Panc1 (cell line): ENCODE measurements around the gene KPNA4. TPM values are rescaled to one million over a fixed set of nuclear protein-coding genes. Genes with fewer than 3 reads are reported as not detected.

Experiments used
- ATAC-seq: fragments of 200-7000 bp; cut with Tn5 transposase; 2 replicates; pipeline ENCODE4 v1.9.1; 2020; ENCODE audit warnings: mild to moderate bottlenecking, moderate library complexity
- BruUV-seq: library from RNA; stranded (reverse); fragments of 400-500 nt; replicated peaks from 2 replicates; lab custom pipeline; 2021; lab: Mats Ljungman, UMichigan
- CTCF ChIA-PET: fragments of 300-600 bp; sonication (Branson Sonifier 250); formaldehyde crosslinking; loops from one replicate; lab custom pipeline; 2022; ENCODE audit warnings: antibody characterized with exemption; lab: Charles Lee
- POLR2A ChIA-PET: fragments of 300-600 bp; sonication (Branson Sonifier 250); formaldehyde crosslinking; loops from one replicate; lab custom pipeline; 2022; ENCODE audit warnings: antibody characterized with exemption; lab: Charles Lee
- DNase-seq: peaks from one replicate; pipeline ENCODE4 v3.0.0-alpha.2; 2010; ENCODE audit warnings: low read depth, low spot score
- H3K27ac ChIP-seq: 2 replicates; pipeline ENCODE4 v1.5.1; 2011; ENCODE audit warnings: mild to moderate bottlenecking, low read length, inconsistent platforms
- H3K27me3 ChIP-seq: fragments of 200-500 bp; sonication (Bioruptor generic); 2 replicates; pipeline ENCODE4 v1.6.0; 2014; ENCODE audit warnings: low read length, inconsistent platforms; ENCODE audit not compliant: control insufficient read depth, insufficient read depth
- H3K36me3 ChIP-seq: fragments of 200-500 bp; sonication (Bioruptor generic); 2 replicates; pipeline ENCODE4 v1.5.1; 2014; ENCODE audit warnings: inconsistent platforms, mild to moderate bottlenecking, low read length, moderate library complexity; ENCODE audit not compliant: control insufficient read depth, insufficient read depth
- H3K4me1 ChIP-seq: 2 replicates; pipeline ENCODE4 v1.5.1; 2011; ENCODE audit warnings: inconsistent platforms, mild to moderate bottlenecking, low read length, moderate library complexity; ENCODE audit not compliant: control insufficient read depth, insufficient read depth
- H3K4me3 ChIP-seq, 2 experiments: 2 replicates each; pipeline ENCODE4 v1.5.1; 2011 to 2012; ENCODE audit warnings: low read depth in 2 of 2, low read length in 2 of 2, mild to moderate bottlenecking in 2 of 2, inconsistent platforms in 1 of 2, moderate library complexity in 1 of 2
- H3K9me3 ChIP-seq: fragments of 200-500 bp; sonication (Bioruptor generic); 2 replicates; pipeline ENCODE4 v1.5.1; 2014; ENCODE audit warnings: low read depth, mild to moderate bottlenecking, inconsistent platforms, low read length, moderate library complexity; ENCODE audit not compliant: control insufficient read depth, insufficient read depth
- POLR2AphosphoS5 ChIP-seq: IDR thresholded peaks from 2 replicates; pipeline ENCODE4 v1.6.1; 2012; ENCODE audit warnings: mild to moderate bottlenecking, low read depth, low read length, moderate library complexity
- SIN3A ChIP-seq: IDR thresholded peaks from 2 replicates; pipeline ENCODE4 v1.6.1; 2012; ENCODE audit warnings: low read depth, mild to moderate bottlenecking, low read length, moderate library complexity, borderline replicate concordance; ENCODE audit not compliant: insufficient read depth
- TCF7L2 ChIP-seq: IDR thresholded peaks from 2 replicates; pipeline ENCODE4 v1.6.1; 2011; ENCODE audit warnings: mild to moderate bottlenecking, low read depth, low read length, inconsistent platforms
- in situ Hi-C: cut with HindIII; loops from 2 replicates; pipeline ENCODE4 v1.10.0; 2016; ENCODE audit warnings: low sequenced_read_pairs, low pct_unique_long_range_greater_than_20kb
- intact Hi-C: fragments of 100-400 bp; cut with micrococcal nuclease; formaldehyde crosslinking; loops from one replicate; pipeline ENCODE4 v1.10.0; 2022; ENCODE audit not compliant: unreplicated experiment
- total RNA-seq: library from RNA; stranded (reverse); gene quantifications from one replicate; pipeline ENCODE4 v1.2.1, GENCODE V29; 2021; ENCODE audit not compliant: unreplicated experiment
- TF ChIP-seq, protein P1 (sequence below), 2 experiments: IDR thresholded peaks; 2 replicates each; pipeline ENCODE4 v1.6.1; 2011 to 2012; ENCODE audit warnings: low read depth in 2 of 2, control low read depth in 1 of 2, low read length in 1 of 2, mild to moderate bottlenecking in 1 of 2, moderate library complexity in 1 of 2; ENCODE audit not compliant: insufficient read depth in 1 of 2
- TF ChIP-seq, protein P2 (sequence below): fragments of 450-650 bp; IDR thresholded peaks from 2 replicates; pipeline ENCODE4 v1.5.1; 2017; ENCODE audit warnings: mild to moderate bottlenecking

The KPNA4 gene
- total RNA-seq, 1 experiment from 2014 or later: 84.4 TPM

- no TSS peak for BruUV-seq
- no peaks in the 10 kb centered on the region for H3K36me3 ChIP-seq
- H3K27me3 ChIP-seq: no peaks in the 10 kb centered on the region
- intact Hi-C loops: no loop called here
- no peak overlapping the region for H3K27ac ChIP-seq
- ChIA-PET CTCF (no interaction called here), POLR2A (interaction anchor here (0.5 to 0.6 kb wide), 2 partner anchors 24 to 365 kb away, joined by 3 to 6 read pairs; no protein-coding TSS in a partner anchor)
- no peak for DNase-seq
- no peak overlapping the region for H3K4me3 ChIP-seq
- no peak for ATAC-seq
- H3K4me1 ChIP-seq: 0 out of 2 replicates have a peak, but pooled peaks cover 3% of the 10 kb centered on the region
- TF ChIP-seq, protein P1, sequence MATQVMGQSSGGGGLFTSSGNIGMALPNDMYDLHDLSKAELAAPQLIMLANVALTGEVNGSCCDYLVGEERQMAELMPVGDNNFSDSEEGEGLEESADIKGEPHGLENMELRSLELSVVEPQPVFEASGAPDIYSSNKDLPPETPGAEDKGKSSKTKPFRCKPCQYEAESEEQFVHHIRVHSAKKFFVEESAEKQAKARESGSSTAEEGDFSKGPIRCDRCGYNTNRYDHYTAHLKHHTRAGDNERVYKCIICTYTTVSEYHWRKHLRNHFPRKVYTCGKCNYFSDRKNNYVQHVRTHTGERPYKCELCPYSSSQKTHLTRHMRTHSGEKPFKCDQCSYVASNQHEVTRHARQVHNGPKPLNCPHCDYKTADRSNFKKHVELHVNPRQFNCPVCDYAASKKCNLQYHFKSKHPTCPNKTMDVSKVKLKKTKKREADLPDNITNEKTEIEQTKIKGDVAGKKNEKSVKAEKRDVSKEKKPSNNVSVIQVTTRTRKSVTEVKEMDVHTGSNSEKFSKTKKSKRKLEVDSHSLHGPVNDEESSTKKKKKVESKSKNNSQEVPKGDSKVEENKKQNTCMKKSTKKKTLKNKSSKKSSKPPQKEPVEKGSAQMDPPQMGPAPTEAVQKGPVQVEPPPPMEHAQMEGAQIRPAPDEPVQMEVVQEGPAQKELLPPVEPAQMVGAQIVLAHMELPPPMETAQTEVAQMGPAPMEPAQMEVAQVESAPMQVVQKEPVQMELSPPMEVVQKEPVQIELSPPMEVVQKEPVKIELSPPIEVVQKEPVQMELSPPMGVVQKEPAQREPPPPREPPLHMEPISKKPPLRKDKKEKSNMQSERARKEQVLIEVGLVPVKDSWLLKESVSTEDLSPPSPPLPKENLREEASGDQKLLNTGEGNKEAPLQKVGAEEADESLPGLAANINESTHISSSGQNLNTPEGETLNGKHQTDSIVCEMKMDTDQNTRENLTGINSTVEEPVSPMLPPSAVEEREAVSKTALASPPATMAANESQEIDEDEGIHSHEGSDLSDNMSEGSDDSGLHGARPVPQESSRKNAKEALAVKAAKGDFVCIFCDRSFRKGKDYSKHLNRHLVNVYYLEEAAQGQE (IDR thresholded peaks at IDR 0.05; ENCODE audit: insufficient read depth in 1 of 2, low read depth in 2 of 2, low read length in 1 of 2): no peak
- no peaks in the 10 kb centered on the region for H3K9me3 ChIP-seq
- in situ Hi-C loops: no loop called here
These were observed 83.5 kb downstream of the KPNA4 start for GRCh38 chr3:160481856-160482255.

DNA sequence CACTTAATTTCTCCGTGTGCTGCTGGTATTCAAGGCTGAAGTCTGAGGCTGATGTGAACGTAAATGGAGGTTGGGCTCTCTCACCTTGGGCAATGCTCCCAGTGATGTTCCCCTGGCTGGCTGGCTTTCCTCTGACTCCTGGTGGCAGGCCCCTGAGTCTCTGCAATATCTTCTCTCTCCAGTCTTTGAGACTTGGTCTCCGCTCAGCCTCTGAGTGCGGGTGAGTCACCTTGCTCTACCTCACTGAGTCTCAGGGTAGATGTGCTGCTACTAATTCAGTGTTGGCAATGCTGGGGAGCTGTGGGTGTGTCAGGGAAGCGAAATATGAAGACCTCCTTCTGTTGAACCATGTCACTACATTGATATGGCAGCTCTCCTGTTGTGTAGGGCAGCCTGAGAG lies 84.4 kb downstream of the KPNA4 start:
- Histone ChIP-seq H3K27me3 (no peaks in the 10 kb centered on the region), H3K27ac (no peak overlapping the region), H3K4me1 (no peaks in the 10 kb centered on the region), H3K9me3 (no peaks in the 10 kb centered on the region), H3K4me3 (no peak overlapping the region), H3K36me3 (no peaks in the 10 kb centered on the region)
- ATAC-seq (no peak), DNase-seq (no peak)
- no TSS peak for BruUV-seq
- in situ Hi-C loops: no loop called here
- TF ChIP-seq, protein P2, sequence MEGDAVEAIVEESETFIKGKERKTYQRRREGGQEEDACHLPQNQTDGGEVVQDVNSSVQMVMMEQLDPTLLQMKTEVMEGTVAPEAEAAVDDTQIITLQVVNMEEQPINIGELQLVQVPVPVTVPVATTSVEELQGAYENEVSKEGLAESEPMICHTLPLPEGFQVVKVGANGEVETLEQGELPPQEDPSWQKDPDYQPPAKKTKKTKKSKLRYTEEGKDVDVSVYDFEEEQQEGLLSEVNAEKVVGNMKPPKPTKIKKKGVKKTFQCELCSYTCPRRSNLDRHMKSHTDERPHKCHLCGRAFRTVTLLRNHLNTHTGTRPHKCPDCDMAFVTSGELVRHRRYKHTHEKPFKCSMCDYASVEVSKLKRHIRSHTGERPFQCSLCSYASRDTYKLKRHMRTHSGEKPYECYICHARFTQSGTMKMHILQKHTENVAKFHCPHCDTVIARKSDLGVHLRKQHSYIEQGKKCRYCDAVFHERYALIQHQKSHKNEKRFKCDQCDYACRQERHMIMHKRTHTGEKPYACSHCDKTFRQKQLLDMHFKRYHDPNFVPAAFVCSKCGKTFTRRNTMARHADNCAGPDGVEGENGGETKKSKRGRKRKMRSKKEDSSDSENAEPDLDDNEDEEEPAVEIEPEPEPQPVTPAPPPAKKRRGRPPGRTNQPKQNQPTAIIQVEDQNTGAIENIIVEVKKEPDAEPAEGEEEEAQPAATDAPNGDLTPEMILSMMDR: no peak
- TF ChIP-seq, protein P1 (IDR thresholded peaks at IDR 0.05; ENCODE audit: insufficient read depth in 1 of 2, low read depth in 2 of 2, low read length in 1 of 2): no peak
- no peak for TF ChIP-seq SIN3A
- no peak for TF ChIP-seq TCF7L2
- no peak for TF ChIP-seq POLR2AphosphoS5
- CTCF ChIA-PET: no interaction called here
- intact Hi-C loops: no loop called here
- POLR2A ChIA-PET: no interaction called here
